HepG2 (cell line): Measurements from ENCODE around the gene FMNL2. TPM values are rescaled to one million over a fixed set of nuclear protein-coding genes. Genes with fewer than 3 reads are reported as not detected.
A peak's percentile ranks its signal among the peaks of the same experiment; 100 is the strongest.

Experiments used
- BCL6 ChIP-seq: IDR thresholded peaks from 2 replicates; pipeline ENCODE4 v1.6.1; 2016; ENCODE audit warnings: missing genetic modification reagents, missing compliant biosample characterization
- NR2F6 ChIP-seq, 2 experiments: IDR thresholded peaks; 2 replicates each; pipeline ENCODE4 v1.6.1; 2016; ENCODE audit warnings: antibody characterized with exemption in 1 of 2, mild to moderate bottlenecking in 1 of 2
- PCBP1 ChIP-seq: fragments of 200-400 bp; formaldehyde crosslinking; IDR thresholded peaks from 2 replicates; pipeline ENCODE4 v1.6.1; 2017; ENCODE audit warnings: mild to moderate bottlenecking, low read depth, low read length, borderline replicate concordance
- SP5 ChIP-seq: IDR thresholded peaks from 2 replicates; pipeline ENCODE4 v1.6.1; 2016; ENCODE audit warnings: low read depth, borderline replicate concordance
- TCF7L2 ChIP-seq: IDR thresholded peaks from 2 replicates; pipeline ENCODE4 v1.6.1; 2011; ENCODE audit warnings: mild to moderate bottlenecking, low read depth, low read length, moderate library complexity
- ZFX ChIP-seq: sonication (generic); formaldehyde crosslinking; IDR thresholded peaks from 2 replicates; pipeline ENCODE4 v1.4.0; 2020; ENCODE audit warnings: mild to moderate bottlenecking, low read depth, missing genetic modification reagents, moderate library complexity
- ZNF180 ChIP-seq: sonication (generic); formaldehyde crosslinking; IDR thresholded peaks from 2 replicates; pipeline ENCODE4 v1.4.0; 2020; ENCODE audit warnings: low read depth, missing genetic modification reagents, borderline replicate concordance
- ZSCAN22 ChIP-seq: sonication (generic); formaldehyde crosslinking; IDR thresholded peaks from 2 replicates; pipeline ENCODE4 v1.4.0; 2020; ENCODE audit warnings: mild to moderate bottlenecking, missing genetic modification reagents
- polyA plus RNA-seq, 8 experiments: library from polyadenylated mRNA; depleted of rRNA in 3 of 8; stranded (reverse) in 7 of 8; unstranded in 1 of 8; fragments of >200 nt; fragmentation: Illumina TruSeq in 4 of 8; extraction: Trizol in 4 of 8; gene quantifications; 2 replicates each; pipeline versions ENCODE4 v1.2.1 to v1.2.3, GENCODE V29; 2011 to 2016; ENCODE audit warnings: low read depth in 4 of 8, missing spikeins in 1 of 8, mixed read lengths in 1 of 8; ENCODE audit not compliant: insufficient read depth in 1 of 8
- total RNA-seq, 5 experiments: library from RNA; depleted of rRNA; stranded (reverse); fragments of >200 nt; fragmentation: Illumina TruSeq; extraction: Trizol; gene quantifications; 2 replicates each; pipeline ENCODE4 v1.2.3, GENCODE V29; 2016; ENCODE audit warnings: low read depth in 1 of 5
- TF ChIP-seq, protein P1 (sequence below): IDR thresholded peaks from 2 replicates; pipeline ENCODE4 v1.6.1; 2016; ENCODE audit warnings: low read depth, borderline replicate concordance
- TF ChIP-seq, protein P2 (sequence below): sonication (generic); formaldehyde crosslinking; IDR thresholded peaks from 2 replicates; pipeline ENCODE4 v1.4.0; 2020; ENCODE audit warnings: mild to moderate bottlenecking, missing genetic modification reagents
- TF ChIP-seq, protein P3 (sequence below): sonication (generic); IDR thresholded peaks from 2 replicates; pipeline ENCODE4 v1.6.1; 2016; ENCODE audit warnings: low read depth, borderline replicate concordance
- TF ChIP-seq, protein P4 (sequence below): sonication (generic); formaldehyde crosslinking; IDR thresholded peaks from 2 replicates; pipeline ENCODE4 v1.4.0; 2020; ENCODE audit warnings: missing genetic modification reagents, borderline replicate concordance

The FMNL2 gene
- total and polyA plus RNA-seq, 2 of the 13 experiments (the other 11 are each of a cell fraction or from before 2014, with no cell fraction given): 66.5 to 67.7 TPM

DNA sequence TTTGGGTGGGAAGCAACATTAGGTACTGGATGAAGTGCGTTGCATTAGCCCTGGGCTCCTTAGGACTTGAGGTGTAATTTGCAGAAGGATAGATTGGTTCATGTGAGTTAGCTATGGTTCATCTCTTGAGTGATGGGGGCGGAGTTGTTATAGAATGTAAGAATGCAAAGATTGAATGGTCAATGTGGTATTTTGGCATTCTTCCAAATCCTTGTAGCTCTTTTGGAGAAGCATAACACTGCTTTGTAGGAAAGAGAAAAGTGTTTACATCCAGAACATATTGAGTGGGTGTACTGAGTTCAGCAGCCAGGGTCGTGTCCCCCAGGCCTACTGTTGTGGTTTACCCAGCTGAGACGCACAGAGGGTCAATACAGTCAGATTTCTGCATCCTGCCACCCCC is 173.5 kb downstream of the FMNL2 start (continued):
- TF ChIP-seq NR2F6 (IDR thresholded peaks at IDR 0.05) (no peak), NR2F6 (CRISPR knock-in tag; IDR thresholded peaks at IDR 0.05) (peak; percentile 26; the same call in 1 of the 2 replicates), PCBP1 (no peak), TCF7L2 (no peak), SP5 (CRISPR knock-in tag) (peak; percentile 31; the same call in 1 of the 2 replicates), ZFX (CRISPR knock-in tag) (no peak), ZNF180 (no peak), BCL6 (CRISPR knock-in tag) (0 out of 2 replicates have a peak, but pooled peaks have one; percentile 22), ZSCAN22 (CRISPR knock-in tag) (no peak)
- TF ChIP-seq, protein P1, sequence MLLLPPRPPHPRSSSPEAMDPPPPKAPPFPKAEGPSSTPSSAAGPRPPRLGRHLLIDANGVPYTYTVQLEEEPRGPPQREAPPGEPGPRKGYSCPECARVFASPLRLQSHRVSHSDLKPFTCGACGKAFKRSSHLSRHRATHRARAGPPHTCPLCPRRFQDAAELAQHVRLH (CRISPR knock-in tag): no peak
- TF ChIP-seq, protein P2, sequence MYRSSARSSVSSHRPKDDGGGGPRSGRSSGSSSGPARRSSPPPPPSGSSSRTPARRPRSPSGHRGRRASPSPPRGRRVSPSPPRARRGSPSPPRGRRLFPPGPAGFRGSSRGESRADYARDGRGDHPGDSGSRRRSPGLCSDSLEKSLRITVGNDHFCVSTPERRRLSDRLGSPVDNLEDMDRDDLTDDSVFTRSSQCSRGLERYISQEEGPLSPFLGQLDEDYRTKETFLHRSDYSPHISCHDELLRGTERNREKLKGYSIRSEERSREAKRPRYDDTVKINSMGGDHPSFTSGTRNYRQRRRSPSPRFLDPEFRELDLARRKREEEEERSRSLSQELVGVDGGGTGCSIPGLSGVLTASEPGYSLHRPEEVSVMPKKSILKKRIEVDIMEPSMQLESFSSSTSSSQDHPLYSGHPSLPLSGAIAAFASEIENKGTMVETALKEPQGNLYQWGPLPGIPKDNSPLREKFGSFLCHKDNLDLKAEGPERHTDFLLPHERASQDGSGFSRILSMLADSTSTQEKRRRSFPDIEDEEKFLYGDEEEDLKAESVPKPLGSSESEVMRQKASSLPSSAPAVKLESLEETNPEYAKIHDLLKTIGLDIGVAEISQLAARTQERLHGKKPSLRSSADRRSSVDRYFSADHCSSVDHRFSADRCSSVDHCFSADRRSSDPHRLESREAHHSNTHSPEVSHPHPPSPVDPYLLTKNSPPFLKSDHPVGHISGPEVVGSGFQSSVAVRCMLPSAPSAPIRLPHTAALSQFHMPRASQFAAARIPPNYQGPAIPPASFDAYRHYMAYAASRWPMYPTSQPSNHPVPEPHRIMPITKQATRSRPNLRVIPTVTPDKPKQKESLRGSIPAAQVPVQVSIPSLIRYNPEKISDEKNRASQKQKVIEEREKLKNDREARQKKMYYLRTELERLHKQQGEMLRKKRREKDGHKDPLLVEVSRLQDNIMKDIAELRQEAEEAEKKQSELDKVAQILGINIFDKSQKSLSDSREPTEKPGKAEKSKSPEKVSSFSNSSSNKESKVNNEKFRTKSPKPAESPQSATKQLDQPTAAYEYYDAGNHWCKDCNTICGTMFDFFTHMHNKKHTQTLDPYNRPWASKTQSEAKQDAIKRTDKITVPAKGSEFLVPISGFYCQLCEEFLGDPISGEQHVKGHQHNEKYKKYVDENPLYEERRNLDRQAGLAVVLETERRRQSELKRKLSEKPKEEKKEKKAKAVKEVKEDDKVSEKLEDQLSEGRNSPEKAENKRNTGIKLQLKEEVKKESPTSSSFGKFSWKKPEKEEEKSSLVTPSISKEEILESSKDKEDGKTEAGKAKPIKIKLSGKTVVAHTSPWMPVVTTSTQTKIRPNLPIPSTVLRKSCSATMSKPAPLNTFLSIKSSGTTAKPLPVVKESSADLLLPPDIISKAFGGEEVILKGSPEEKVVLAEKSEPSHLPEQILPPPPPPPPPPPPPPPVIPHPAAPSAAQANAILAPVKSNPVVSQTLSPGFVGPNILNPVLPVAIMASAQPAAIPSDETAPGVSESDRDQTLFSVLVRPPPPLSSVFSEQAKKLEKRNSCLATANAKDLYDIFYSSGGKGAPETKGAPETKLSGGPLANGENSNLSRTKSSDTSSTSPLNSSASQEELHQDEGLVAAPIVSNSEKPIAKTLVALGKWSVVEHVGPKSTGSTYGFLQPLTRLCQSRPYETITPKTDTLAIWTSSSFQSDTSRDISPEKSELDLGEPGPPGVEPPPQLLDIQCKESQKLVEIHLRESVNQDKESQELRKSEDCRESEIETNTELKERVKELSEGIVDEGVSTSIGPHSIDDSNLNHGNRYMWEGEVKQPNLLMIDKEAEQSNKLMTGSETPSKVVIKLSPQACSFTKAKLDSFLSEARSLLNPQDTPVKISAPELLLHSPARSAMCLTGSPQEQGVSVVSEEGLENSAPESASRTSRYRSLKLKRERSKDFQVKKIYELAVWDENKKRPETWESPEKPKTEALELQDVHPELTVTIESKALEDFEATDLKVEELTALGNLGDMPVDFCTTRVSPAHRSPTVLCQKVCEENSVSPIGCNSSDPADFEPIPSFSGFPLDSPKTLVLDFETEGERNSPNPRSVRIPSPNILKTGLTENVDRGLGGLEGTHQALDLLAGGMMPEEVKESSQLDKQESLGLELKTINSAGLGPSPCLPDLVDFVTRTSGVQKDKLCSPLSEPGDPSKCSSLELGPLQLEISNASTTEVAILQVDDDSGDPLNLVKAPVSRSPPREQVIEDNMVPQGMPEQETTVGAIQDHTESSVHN (CRISPR knock-in tag): no peak
- TF ChIP-seq, protein P3, sequence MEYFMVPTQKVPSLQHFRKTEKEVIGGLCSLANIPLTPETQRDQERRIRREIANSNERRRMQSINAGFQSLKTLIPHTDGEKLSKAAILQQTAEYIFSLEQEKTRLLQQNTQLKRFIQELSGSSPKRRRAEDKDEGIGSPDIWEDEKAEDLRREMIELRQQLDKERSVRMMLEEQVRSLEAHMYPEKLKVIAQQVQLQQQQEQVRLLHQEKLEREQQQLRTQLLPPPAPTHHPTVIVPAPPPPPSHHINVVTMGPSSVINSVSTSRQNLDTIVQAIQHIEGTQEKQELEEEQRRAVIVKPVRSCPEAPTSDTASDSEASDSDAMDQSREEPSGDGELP: peak; percentile 27; the same call in 1 of the 2 replicates
- TF ChIP-seq, protein P4, sequence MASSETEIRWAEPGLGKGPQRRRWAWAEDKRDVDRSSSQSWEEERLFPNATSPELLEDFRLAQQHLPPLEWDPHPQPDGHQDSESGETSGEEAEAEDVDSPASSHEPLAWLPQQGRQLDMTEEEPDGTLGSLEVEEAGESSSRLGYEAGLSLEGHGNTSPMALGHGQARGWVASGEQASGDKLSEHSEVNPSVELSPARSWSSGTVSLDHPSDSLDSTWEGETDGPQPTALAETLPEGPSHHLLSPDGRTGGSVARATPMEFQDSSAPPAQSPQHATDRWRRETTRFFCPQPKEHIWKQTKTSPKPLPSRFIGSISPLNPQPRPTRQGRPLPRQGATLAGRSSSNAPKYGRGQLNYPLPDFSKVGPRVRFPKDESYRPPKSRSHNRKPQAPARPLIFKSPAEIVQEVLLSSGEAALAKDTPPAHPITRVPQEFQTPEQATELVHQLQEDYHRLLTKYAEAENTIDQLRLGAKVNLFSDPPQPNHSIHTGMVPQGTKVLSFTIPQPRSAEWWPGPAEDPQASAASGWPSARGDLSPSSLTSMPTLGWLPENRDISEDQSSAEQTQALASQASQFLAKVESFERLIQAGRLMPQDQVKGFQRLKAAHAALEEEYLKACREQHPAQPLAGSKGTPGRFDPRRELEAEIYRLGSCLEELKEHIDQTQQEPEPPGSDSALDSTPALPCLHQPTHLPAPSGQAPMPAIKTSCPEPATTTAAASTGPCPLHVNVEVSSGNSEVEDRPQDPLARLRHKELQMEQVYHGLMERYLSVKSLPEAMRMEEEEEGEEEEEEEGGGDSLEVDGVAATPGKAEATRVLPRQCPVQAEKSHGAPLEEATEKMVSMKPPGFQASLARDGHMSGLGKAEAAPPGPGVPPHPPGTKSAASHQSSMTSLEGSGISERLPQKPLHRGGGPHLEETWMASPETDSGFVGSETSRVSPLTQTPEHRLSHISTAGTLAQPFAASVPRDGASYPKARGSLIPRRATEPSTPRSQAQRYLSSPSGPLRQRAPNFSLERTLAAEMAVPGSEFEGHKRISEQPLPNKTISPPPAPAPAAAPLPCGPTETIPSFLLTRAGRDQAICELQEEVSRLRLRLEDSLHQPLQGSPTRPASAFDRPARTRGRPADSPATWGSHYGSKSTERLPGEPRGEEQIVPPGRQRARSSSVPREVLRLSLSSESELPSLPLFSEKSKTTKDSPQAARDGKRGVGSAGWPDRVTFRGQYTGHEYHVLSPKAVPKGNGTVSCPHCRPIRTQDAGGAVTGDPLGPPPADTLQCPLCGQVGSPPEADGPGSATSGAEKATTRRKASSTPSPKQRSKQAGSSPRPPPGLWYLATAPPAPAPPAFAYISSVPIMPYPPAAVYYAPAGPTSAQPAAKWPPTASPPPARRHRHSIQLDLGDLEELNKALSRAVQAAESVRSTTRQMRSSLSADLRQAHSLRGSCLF (CRISPR knock-in tag): no peak
